Prostate gland (tissue), 2 donors: ENCODE measurements around the gene BAG3.

Source experiments
- CTCF ChIP-seq, 4 experiments: fragments of 200-600 bp in 2 of 4; fragments of 450-650 bp in 2 of 4; sonication (generic) in 2 of 4; IDR thresholded peaks; 1 replicate in 3 of 4; 2 replicates in 1 of 4; pipeline ENCODE4 v1.5.1; 2016 to 2019; ENCODE audit warnings: antibody characterized with exemption in 4 of 4, mild to moderate bottlenecking in 2 of 4, moderate library complexity in 2 of 4
- POLR2A ChIP-seq: fragments of 450-650 bp; IDR thresholded peaks from one replicate; pipeline ENCODE4 v1.6.1; 2016; ENCODE audit warnings: antibody characterized with exemption, mild to moderate bottlenecking

GRCh38 chr10:119689016-119689580 lies 37.9 kb downstream of the BAG3 start:
- TF ChIP-seq POLR2A (no peak), CTCF (IDR thresholded peaks at IDR 0.05) (no peak)
